A549 (cell line): ENCODE data around the gene RPRD2.

ENCODE experiments used
- EP300 ChIP-seq, 2 experiments: fragments of >200 bp; sonication (Bioruptor Twin); formaldehyde crosslinking; IDR thresholded peaks; 2 replicates in 1 of 2; 3 replicates in 1 of 2; pipeline ENCODE4 v1.6.1; 2016 to 2017
- HOXA7 ChIP-seq: fragments of 250-450 bp; sonication (Bioruptor Pico); IDR thresholded peaks from 2 replicates; pipeline ENCODE4 v1.5.0; 2020; ENCODE audit warnings: mild to moderate bottlenecking, moderate library complexity
- JUN ChIP-seq, 2 experiments: fragments of >200 bp; sonication (Bioruptor Twin); formaldehyde crosslinking; IDR thresholded peaks; 2 replicates in 1 of 2; 3 replicates in 1 of 2; pipeline ENCODE4 v1.6.1; 2016 to 2017
- KDM1A ChIP-seq: fragments of 200-600 bp; sonication (generic); IDR thresholded peaks from 2 replicates; pipeline ENCODE4 v1.6.1; 2016; ENCODE audit warnings: low read depth, mild to moderate bottlenecking
- MAX ChIP-seq: IDR thresholded peaks from 2 replicates; pipeline ENCODE4 v1.6.1; 2012
- SREBF2 ChIP-seq: fragments of 450-650 bp; IDR thresholded peaks from 2 replicates; pipeline ENCODE4 v1.6.1; 2014; ENCODE audit warnings: mild to moderate bottlenecking, moderate library complexity
- TF ChIP-seq, protein P1 (sequence below): fragments of >200 bp; sonication (Bioruptor Twin); formaldehyde crosslinking; IDR thresholded peaks from 3 replicates; pipeline ENCODE4 v1.5.1; 2016

- no peak for TF ChIP-seq SREBF2
- no peak for TF ChIP-seq MAX
- TF ChIP-seq EP300 (IDR thresholded peaks at IDR 0.05) = no peak
- TF ChIP-seq, protein P1, sequence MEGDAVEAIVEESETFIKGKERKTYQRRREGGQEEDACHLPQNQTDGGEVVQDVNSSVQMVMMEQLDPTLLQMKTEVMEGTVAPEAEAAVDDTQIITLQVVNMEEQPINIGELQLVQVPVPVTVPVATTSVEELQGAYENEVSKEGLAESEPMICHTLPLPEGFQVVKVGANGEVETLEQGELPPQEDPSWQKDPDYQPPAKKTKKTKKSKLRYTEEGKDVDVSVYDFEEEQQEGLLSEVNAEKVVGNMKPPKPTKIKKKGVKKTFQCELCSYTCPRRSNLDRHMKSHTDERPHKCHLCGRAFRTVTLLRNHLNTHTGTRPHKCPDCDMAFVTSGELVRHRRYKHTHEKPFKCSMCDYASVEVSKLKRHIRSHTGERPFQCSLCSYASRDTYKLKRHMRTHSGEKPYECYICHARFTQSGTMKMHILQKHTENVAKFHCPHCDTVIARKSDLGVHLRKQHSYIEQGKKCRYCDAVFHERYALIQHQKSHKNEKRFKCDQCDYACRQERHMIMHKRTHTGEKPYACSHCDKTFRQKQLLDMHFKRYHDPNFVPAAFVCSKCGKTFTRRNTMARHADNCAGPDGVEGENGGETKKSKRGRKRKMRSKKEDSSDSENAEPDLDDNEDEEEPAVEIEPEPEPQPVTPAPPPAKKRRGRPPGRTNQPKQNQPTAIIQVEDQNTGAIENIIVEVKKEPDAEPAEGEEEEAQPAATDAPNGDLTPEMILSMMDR = no peak
- TF ChIP-seq KDM1A = no peak
- TF ChIP-seq HOXA7 (CRISPR knock-in tag) = no peak
- no peak for TF ChIP-seq JUN (IDR thresholded peaks at IDR 0.05)
Measured at GRCh38 chr1:150388241-150388640, 24.3 kb downstream of the RPRD2 start.
